BLaER1 (cell line): ENCODE data around the gene NBL1.
"Not testable (repeated sequence)": the region's sequence is repeated elsewhere in the genome, so short reads cannot be mapped to it uniquely, and the experiment has no call there.

Experiments used
- H3K27ac ChIP-seq: shearing (Covaris generic); formaldehyde crosslinking; 2 replicates; pipeline ENCODE4 v1.8.1; 2022
- H3K27me3 ChIP-seq: shearing (Covaris generic); formaldehyde crosslinking; 2 replicates; pipeline ENCODE4 v1.8.1; 2022
- H3K36me3 ChIP-seq: shearing (Covaris generic); formaldehyde crosslinking; 2 replicates; pipeline ENCODE4 v1.8.1; 2022
- H3K4me1 ChIP-seq: shearing (Covaris generic); formaldehyde crosslinking; 2 replicates; pipeline ENCODE4 v1.8.1; 2022
- H3K4me2 ChIP-seq: shearing (Covaris generic); formaldehyde crosslinking; 2 replicates; pipeline ENCODE4 v1.8.1; 2022
- H3K4me3 ChIP-seq: shearing (Covaris generic); formaldehyde crosslinking; 2 replicates; pipeline ENCODE4 v1.8.1; 2022
- H3K9ac ChIP-seq: shearing (Covaris generic); formaldehyde crosslinking; 2 replicates; pipeline ENCODE4 v1.8.1; 2022
- H3K9me3 ChIP-seq: shearing (Covaris generic); formaldehyde crosslinking; 2 replicates; pipeline ENCODE4 v1.8.1; 2022
- H4K20me1 ChIP-seq: shearing (Covaris generic); formaldehyde crosslinking; 2 replicates; pipeline ENCODE4 v1.8.1; 2022
- Cebpa-rat ChIP-seq: shearing (Covaris generic); IDR thresholded peaks from 2 replicates; pipeline ENCODE4 v1.8.1; 2022

NBL1 gene

DNA sequence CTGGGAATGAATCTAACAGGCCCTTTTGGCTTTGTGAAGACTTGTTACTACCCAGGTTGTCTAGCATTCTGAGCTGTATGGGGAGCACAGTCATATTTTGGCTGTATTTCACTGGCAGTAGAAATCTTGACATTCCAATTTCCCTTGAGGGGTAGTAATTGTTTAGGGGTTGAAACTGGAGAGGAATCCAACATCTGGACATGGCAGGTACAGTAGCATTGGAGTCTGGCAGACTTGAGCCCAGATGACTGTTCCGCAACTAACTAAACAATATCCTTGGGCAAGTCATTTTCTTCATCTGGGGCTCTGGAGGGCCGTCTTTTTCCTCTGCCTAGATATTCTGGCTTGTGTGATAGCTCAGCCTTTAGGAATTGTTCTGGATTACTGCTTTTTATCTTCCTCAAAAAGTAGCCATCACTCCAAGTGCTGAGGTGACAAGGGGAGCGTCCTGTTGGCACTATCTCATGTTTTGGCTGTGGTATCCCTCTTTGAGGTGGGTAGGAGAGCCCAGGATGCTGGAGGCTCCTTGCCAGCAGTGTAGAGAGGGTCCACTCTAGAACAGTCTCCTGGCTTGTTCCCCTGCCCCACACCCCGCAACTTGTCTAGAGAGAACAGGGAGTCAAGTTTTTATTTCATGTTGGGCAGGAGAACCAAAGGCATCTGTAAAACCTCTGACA, 22.7 kb upstream of the NBL1 start:
- no peak overlapping the region for H3K4me2 ChIP-seq
- H3K9me3 ChIP-seq, result no peaks in the 10 kb centered on the region
- H3K4me1 ChIP-seq, result no peaks in the 10 kb centered on the region
- H3K36me3 ChIP-seq, result peaks cover 60% of the 10 kb centered on the region
- H3K27ac ChIP-seq, result no peak overlapping the region
- H3K4me3 ChIP-seq, result no peak overlapping the region
- no peak for TF ChIP-seq Cebpa-rat
- H3K9ac ChIP-seq, result no peak overlapping the region
- no peaks in the 10 kb centered on the region for H3K27me3 ChIP-seq
- peaks cover 91% of the 10 kb centered on the region for H4K20me1 ChIP-seq

- Histone ChIP-seq H3K4me1 (no peaks in the 10 kb centered on the region), H3K4me3 (no peak overlapping the region), H3K27ac (no peak overlapping the region), H3K9ac (no peak overlapping the region), H3K27me3 (no peaks in the 10 kb centered on the region), H3K36me3 (peaks cover 62% of the 10 kb centered on the region), H4K20me1 (peaks cover 85% of the 10 kb centered on the region), H3K4me2 (no peak overlapping the region), H3K9me3 (no peaks in the 10 kb centered on the region)
- no peak for TF ChIP-seq Cebpa-rat
These were observed 21.9 kb upstream of the NBL1 start for GRCh38 chr1:19622204-19622603.

GRCh38 chr1:19623523-19623922, 20.6 kb upstream of the NBL1 start:
- H3K27me3 ChIP-seq, result no peaks in the 10 kb centered on the region
- no peak overlapping the region for H3K27ac ChIP-seq
- H3K4me2 ChIP-seq, result no peak overlapping the region
- no peaks in the 10 kb centered on the region for H3K9me3 ChIP-seq
- H3K36me3 ChIP-seq, result peaks cover 63% of the 10 kb centered on the region
- no peak overlapping the region for H3K4me3 ChIP-seq
- no peak overlapping the region for H3K9ac ChIP-seq
- H3K4me1 ChIP-seq, result no peaks in the 10 kb centered on the region
- TF ChIP-seq Cebpa-rat, result no peak
- peaks cover 72% of the 10 kb centered on the region for H4K20me1 ChIP-seq

- no peaks in the 10 kb centered on the region for H3K4me1 ChIP-seq
- no peaks in the 10 kb centered on the region for H3K9me3 ChIP-seq
- H4K20me1 ChIP-seq, result peaks cover 53% of the 10 kb centered on the region
- no peak overlapping the region for H3K9ac ChIP-seq
- H3K27ac ChIP-seq, result no peak overlapping the region
- H3K27me3 ChIP-seq, result no peaks in the 10 kb centered on the region
- no peak overlapping the region for H3K4me3 ChIP-seq
- TF ChIP-seq Cebpa-rat, result no peak
- H3K4me2 ChIP-seq, result no peak overlapping the region
- peaks cover 81% of the 10 kb centered on the region for H3K36me3 ChIP-seq
These were observed 18.7 kb upstream of the NBL1 start for GRCh38 chr1:19625291-19625937.

- Histone ChIP-seq H3K27me3 (no peaks in the 10 kb centered on the region), H3K9me3 (no peaks in the 10 kb centered on the region), H3K4me2 (no peak overlapping the region), H3K9ac (no peak overlapping the region), H3K4me3 (no peak overlapping the region), H4K20me1 (peaks cover 18% of the 10 kb centered on the region), H3K36me3 (peaks cover 61% of the 10 kb centered on the region), H3K27ac (no peak overlapping the region), H3K4me1 (no peaks in the 10 kb centered on the region)
- TF ChIP-seq Cebpa-rat, result no peak
These were observed 15.2 kb upstream of the NBL1 start for GRCh38 chr1:19628879-19629278.

GRCh38 chr1:19629357-19629756, 14.8 kb upstream of the NBL1 start:
- H3K4me1 ChIP-seq, result no peaks in the 10 kb centered on the region
- peaks cover 17% of the 10 kb centered on the region for H4K20me1 ChIP-seq
- no peaks in the 10 kb centered on the region for H3K9me3 ChIP-seq
- H3K4me2 ChIP-seq, result no peak overlapping the region
- H3K27me3 ChIP-seq, result no peaks in the 10 kb centered on the region
- H3K36me3 ChIP-seq, result peaks cover 57% of the 10 kb centered on the region
- no peak for TF ChIP-seq Cebpa-rat
- no peak overlapping the region for H3K27ac ChIP-seq
- H3K9ac ChIP-seq, result no peak overlapping the region
- no peak overlapping the region for H3K4me3 ChIP-seq

GRCh38 chr1:19630192-19630591, 13.9 kb upstream of the NBL1 start:
- H3K27me3 ChIP-seq, H3K4me1 ChIP-seq, H3K4me2 ChIP-seq, H3K27ac ChIP-seq, H3K9ac ChIP-seq, H3K9me3 ChIP-seq, H3K4me3 ChIP-seq: not testable (repeated sequence)
- peaks cover 13% of the 10 kb centered on the region for H4K20me1 ChIP-seq
- peaks cover 48% of the 10 kb centered on the region for H3K36me3 ChIP-seq

- Histone ChIP-seq H3K4me3 (no peak overlapping the region), H3K27me3 (no peaks in the 10 kb centered on the region), H3K4me2 (no peak overlapping the region), H3K4me1 (no peaks in the 10 kb centered on the region), H3K27ac (no peak overlapping the region), H3K36me3 (peaks cover 42% of the 10 kb centered on the region), H3K9ac (no peak overlapping the region), H4K20me1 (peaks cover 6% of the 10 kb centered on the region), H3K9me3 (no peaks in the 10 kb centered on the region)
- TF ChIP-seq Cebpa-rat, result no peak
These were observed 13.3 kb upstream of the NBL1 start for GRCh38 chr1:19630720-19631395.

- Histone ChIP-seq H4K20me1 (no peaks in the 10 kb centered on the region), H3K4me1 (no peaks in the 10 kb centered on the region), H3K4me3 (no peak overlapping the region), H3K27me3 (no peaks in the 10 kb centered on the region), H3K9me3 (no peaks in the 10 kb centered on the region), H3K4me2 (no peak overlapping the region), H3K27ac (no peak overlapping the region), H3K36me3 (peaks cover 28% of the 10 kb centered on the region), H3K9ac (no peak overlapping the region)
- TF ChIP-seq Cebpa-rat, result no peak
These were observed 11.9 kb upstream of the NBL1 start for GRCh38 chr1:19632211-19632610.

GRCh38 chr1:19633106-19633505, 11.0 kb upstream of the NBL1 start:
- TF ChIP-seq Cebpa-rat, result no peak
- Histone ChIP-seq H3K9ac (no peak overlapping the region), H4K20me1 (no peaks in the 10 kb centered on the region), H3K36me3 (peaks cover 19% of the 10 kb centered on the region), H3K27ac (no peak overlapping the region), H3K4me2 (no peak overlapping the region), H3K27me3 (no peaks in the 10 kb centered on the region), H3K4me1 (no peaks in the 10 kb centered on the region), H3K9me3 (no peaks in the 10 kb centered on the region), H3K4me3 (no peak overlapping the region)

DNA sequence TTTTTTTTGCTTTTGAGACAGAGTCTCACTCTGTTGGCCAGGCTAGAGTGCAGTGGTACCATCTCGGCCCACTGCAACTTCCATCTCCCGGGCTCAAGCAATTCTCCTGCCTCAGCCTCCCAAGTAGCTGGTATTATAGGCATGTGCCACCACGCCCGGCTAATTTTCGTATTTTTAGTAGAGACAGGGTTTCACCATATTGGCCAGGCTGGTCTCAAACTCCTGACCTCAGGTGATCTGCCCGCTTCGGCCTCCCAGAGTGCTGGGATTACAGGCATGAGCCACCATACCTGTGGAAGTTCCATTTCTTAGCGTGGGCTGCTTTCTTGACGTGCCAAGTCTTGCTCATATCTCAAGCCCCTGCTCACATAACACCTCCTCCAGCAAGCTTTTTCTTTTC, 9.0 kb upstream of the NBL1 start:
- not testable (repeated sequence) for H3K4me3 ChIP-seq, H3K4me1 ChIP-seq, H3K27ac ChIP-seq, H4K20me1 ChIP-seq, H3K36me3 ChIP-seq, H3K9me3 ChIP-seq, H3K9ac ChIP-seq, H3K4me2 ChIP-seq, H3K27me3 ChIP-seq
